CD14-positive monocyte (primary cell): Measurements from ENCODE around the gene ATF7IP2. TPM values are rescaled to one million over a fixed set of nuclear protein-coding genes. Genes with fewer than 3 reads are reported as not detected.

Source experiments
- DNase-seq, 3 donors: peaks; one replicate each; pipeline ENCODE4 v3.0.0-alpha.2; 2011 to 2022
- H2AFZ ChIP-seq: 2 replicates; pipeline ENCODE4 v1.6.0; 2012; ENCODE audit warnings: mild to moderate bottlenecking, low read depth, low read length, inconsistent platforms; ENCODE audit not compliant: insufficient read depth, poor library complexity, severe bottlenecking
- H3K27ac ChIP-seq, 2 donors: 1 replicate in 1 of 2; 2 replicates in 1 of 2; pipeline ENCODE4 v1.5.1; 2012 to 2013; ENCODE audit warnings: low read length in 2 of 2, control low read depth in 1 of 2, inconsistent platforms in 1 of 2, low read depth in 1 of 2, mild to moderate bottlenecking in 1 of 2
- H3K27me3 ChIP-seq, 2 donors: one replicate each; pipeline versions ENCODE4 v1.6.0 to v1.6.1; 2011 to 2013; ENCODE audit warnings: low read length in 2 of 2; ENCODE audit not compliant: control insufficient read depth in 2 of 2, insufficient read depth in 2 of 2
- H3K36me3 ChIP-seq, 2 donors: replicated peaks in 1 of 2; 1 replicate in 1 of 2; 2 replicates in 1 of 2; pipeline versions ENCODE4 v1.5.1 to v1.6.1; 2012 to 2013; ENCODE audit warnings: low read length in 2 of 2, control low read depth in 1 of 2, inconsistent platforms in 1 of 2, mild to moderate bottlenecking in 1 of 2; ENCODE audit not compliant: insufficient read depth in 2 of 2, control insufficient read depth in 1 of 2
- H3K4me1 ChIP-seq, 2 donors: 1 replicate in 1 of 2; 2 replicates in 1 of 2; pipeline versions ENCODE4 v1.5.1 to v1.6.1; 2012 to 2013; ENCODE audit warnings: low read length in 2 of 2, control low read depth in 1 of 2, inconsistent platforms in 1 of 2, mild to moderate bottlenecking in 1 of 2, moderate library complexity in 1 of 2; ENCODE audit not compliant: insufficient read depth in 2 of 2, control insufficient read depth in 1 of 2
- H3K4me2 ChIP-seq: replicated peaks from 2 replicates; pipeline ENCODE3; 2012; ENCODE audit warnings: low read length, moderate library complexity, mild to moderate bottlenecking; ENCODE audit not compliant: poor library complexity, severe bottlenecking; ENCODE audit errors: extremely low read depth
- H3K4me3 ChIP-seq, 3 experiments: fragments of 200-600 bp in 1 of 3; sonication (generic) in 1 of 3; replicated peaks in 1 of 3; 1 replicate in 2 of 3; 2 replicates in 1 of 3; pipeline ENCODE4 v1.5.1; 2011 to 2013; ENCODE audit warnings: low read length in 3 of 3, mild to moderate bottlenecking in 3 of 3, control low read depth in 2 of 3, low read depth in 2 of 3, inconsistent platforms in 1 of 3, moderate library complexity in 1 of 3
- H3K79me2 ChIP-seq: 2 replicates; pipeline ENCODE4 v1.6.0; 2012; ENCODE audit warnings: mild to moderate bottlenecking, control low read depth, inconsistent platforms, low read length, moderate library complexity; ENCODE audit not compliant: insufficient read depth
- H3K9ac ChIP-seq: 2 replicates; pipeline ENCODE4 v1.6.0; 2017; ENCODE audit warnings: low read length, mild to moderate bottlenecking; ENCODE audit not compliant: insufficient read depth, poor library complexity, severe bottlenecking
- H3K9me3 ChIP-seq, 2 donors: replicated peaks in 1 of 2; 1 replicate in 1 of 2; 2 replicates in 1 of 2; pipeline versions ENCODE4 v1.5.1 to v1.6.1; 2012 to 2013; ENCODE audit warnings: low read length in 2 of 2, control low read depth in 1 of 2; ENCODE audit not compliant: control insufficient read depth in 1 of 2, insufficient read depth in 1 of 2
- H4K20me1 ChIP-seq: 2 replicates; pipeline ENCODE4 v1.6.0; 2012; ENCODE audit warnings: mild to moderate bottlenecking, low read length, control low read depth, moderate library complexity; ENCODE audit not compliant: insufficient read depth
- H3K27ac Mint-ChIP-seq, 7 donors: one replicate each; pipeline ENCODE4 v1.8.0; 2020; ENCODE audit warnings: mild to moderate bottlenecking in 7 of 7, mixed read lengths in 7 of 7, moderate library complexity in 6 of 7, inconsistent platforms in 2 of 7
- H3K27me3 Mint-ChIP-seq, 3 donors: one replicate each; pipeline ENCODE4 v1.8.0; 2021 to 2022; ENCODE audit warnings: low read depth in 3 of 3, mild to moderate bottlenecking in 3 of 3, mixed read lengths in 3 of 3, moderate library complexity in 3 of 3, inconsistent platforms in 1 of 3
- H3K36me3 Mint-ChIP-seq, 2 donors: one replicate each; pipeline ENCODE4 v1.8.0; 2020; ENCODE audit warnings: mixed read lengths in 2 of 2, inconsistent platforms in 1 of 2, mild to moderate bottlenecking in 1 of 2
- H3K4me1 Mint-ChIP-seq: one replicate; pipeline ENCODE4 v1.8.0; 2020; ENCODE audit warnings: mild to moderate bottlenecking, mixed read lengths
- H3K4me3 Mint-ChIP-seq, 2 donors: one replicate each; pipeline ENCODE4 v1.8.0; 2020; ENCODE audit warnings: mild to moderate bottlenecking in 2 of 2, mixed read lengths in 2 of 2, moderate library complexity in 1 of 2
- H3K9me3 Mint-ChIP-seq, 7 donors: one replicate each; pipeline ENCODE4 v1.8.0; 2020 to 2022; ENCODE audit warnings: mixed read lengths in 7 of 7, mild to moderate bottlenecking in 6 of 7, moderate library complexity in 6 of 7, inconsistent platforms in 2 of 7
- CTCF ChIP-seq: fragments of 200-600 bp; IDR thresholded peaks from one replicate; pipeline ENCODE4 v1.8.0; 2022; ENCODE audit warnings: antibody characterized with exemption, mild to moderate bottlenecking
- WGBS: methylation state at CpG from one replicate; pipeline ENCODE4 v1.1.5; 2013; ENCODE audit warnings: missing lambda C conversion rate; ENCODE audit not compliant: insufficient coverage; 5-methylcytosine and 5-hydroxymethylcytosine counted together
- intact Hi-C, 2 donors: fragments of 100-400 bp; cut with micrococcal nuclease; formaldehyde crosslinking; loops; one replicate each; pipeline versions ENCODE4 v1.15.0 to v1.15.1; 2023
- polyA plus RNA-seq, 3 donors: library from polyadenylated mRNA; depleted of rRNA in 1 of 3; unstranded in 2 of 3; stranded (reverse) in 1 of 3; fragments of 300-500 nt in 2 of 3; fragments of >200 nt in 1 of 3; fragmentation: Illumina TruSeq in 2 of 3; gene quantifications; 1 replicate in 2 of 3; 2 replicates in 1 of 3; pipeline ENCODE4 v1.2.3, GENCODE V29; 2012 to 2021

Gene ATF7IP2
- polyA plus RNA-seq, 3 donors = 8.7 to 36.4 (median 11.9) TPM

DNA sequence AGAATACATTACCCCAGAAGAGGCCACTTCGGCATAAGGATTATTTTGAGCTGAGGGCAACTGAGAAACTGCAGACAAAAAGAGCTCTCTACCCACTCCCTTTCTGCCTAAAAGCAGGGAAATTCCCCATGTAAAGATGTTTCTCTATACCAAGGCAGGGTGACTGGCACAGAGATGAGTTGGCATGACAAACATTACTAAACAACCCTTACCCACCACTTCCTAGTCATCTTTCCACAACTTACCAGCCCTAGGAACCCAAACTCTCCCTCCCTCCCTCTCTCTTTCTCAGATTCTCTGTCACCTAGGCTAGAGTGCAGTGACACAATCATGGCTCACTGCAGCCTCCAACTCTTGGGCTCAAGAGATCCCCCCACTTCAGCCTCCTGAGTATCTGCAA lies 126.0 kb downstream of the ATF7IP2 start:
- DNase-seq = peak; percentile 4 to 68 (median 15)
- H3K9me3 Mint-ChIP-seq = peaks cover 2 to 10% (median 8%) of the 10 kb centered on the region in 7 donors
- peaks cover 16 to 20% of the 10 kb centered on the region in 2 donors for H3K4me1 ChIP-seq
- TF ChIP-seq CTCF = no peak
- no peak overlapping the region for H3K27ac ChIP-seq
- intact Hi-C loops = no loop called here
- peaks cover 21% of the 10 kb centered on the region for H3K4me1 Mint-ChIP-seq
- H3K4me3 ChIP-seq = no peak overlapping the region
- H3K79me2 ChIP-seq = no peaks in the 10 kb centered on the region
- WGBS = no CpG with 5 or more reads among the region's 1 CpG
- H3K9me3 ChIP-seq = peaks cover 0 to 5% of the 10 kb centered on the region in 2 donors
- H3K27me3 Mint-ChIP-seq = no peaks in the 10 kb centered on the region
- no peaks in the 10 kb centered on the region for H4K20me1 ChIP-seq
- no peak overlapping the region for H3K27ac Mint-ChIP-seq
- H3K36me3 Mint-ChIP-seq = no peaks in the 10 kb centered on the region
- H3K36me3 ChIP-seq = no peaks in the 10 kb centered on the region
- no peak overlapping the region for H3K9ac ChIP-seq
- no peak overlapping the region for H2AFZ ChIP-seq
- H3K4me2 ChIP-seq = no peak overlapping the region
- H3K27me3 ChIP-seq = no peaks in the 10 kb centered on the region
- no peak overlapping the region for H3K4me3 Mint-ChIP-seq

DNA sequence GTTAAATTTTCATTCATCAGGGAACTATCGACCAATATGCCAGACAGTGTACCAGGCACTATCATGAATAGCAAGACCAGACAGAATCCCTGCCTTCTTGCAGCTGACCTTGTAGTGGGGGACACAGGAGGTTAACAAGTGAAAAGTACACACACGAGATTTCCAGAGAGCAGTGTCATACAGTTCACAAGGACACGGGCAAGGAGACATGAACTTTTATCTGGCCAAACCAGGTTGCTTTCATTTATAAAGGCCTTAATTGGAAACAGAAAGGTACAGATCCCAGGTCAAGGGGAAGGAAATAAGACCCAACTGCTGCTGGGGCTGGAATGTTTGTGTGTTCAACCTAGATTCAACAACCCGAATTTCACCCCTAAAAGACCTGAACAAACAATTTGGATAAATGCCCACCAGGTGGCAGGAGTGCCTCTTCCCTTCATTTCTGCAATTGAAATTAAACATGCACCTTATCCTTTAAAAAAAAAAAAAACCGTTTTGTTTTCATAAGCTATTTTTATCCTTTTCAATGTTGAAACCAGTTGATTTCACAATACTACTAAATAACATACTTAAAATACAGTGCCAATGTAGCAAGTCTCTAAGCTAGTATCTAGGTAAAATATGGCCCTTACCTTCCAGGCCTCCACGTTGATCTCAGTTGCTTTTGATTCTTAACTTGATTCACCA lies 128.7 kb downstream of the ATF7IP2 start:
- H3K9ac ChIP-seq = no peak overlapping the region
- Mint-ChIP-seq H3K36me3 (no peaks in the 10 kb centered on the region), H3K4me3 (peak overlapping the region in 1 of 2 donors; percentile 35), H3K9me3 (peaks cover 2 to 14% (median 11%) of the 10 kb centered on the region in 7 donors), H3K4me1 (peaks cover 21% of the 10 kb centered on the region), H3K27ac (peak overlapping the region in 5 of 7 donors; percentile 19 to 88 (median 32)), H3K27me3 (no peaks in the 10 kb centered on the region)
- H3K27me3 ChIP-seq = no peaks in the 10 kb centered on the region
- 49% methylated on average over 5 of the region's 6 CpGs for WGBS
- H3K4me3 ChIP-seq = no peak overlapping the region
- no peaks in the 10 kb centered on the region for H3K79me2 ChIP-seq
- intact Hi-C loops = loop anchor here (2.0 to 5.0 kb wide), 3 partner anchors 222 to 408 kb away; no protein-coding TSS in a partner anchor
- peaks cover 16 to 20% of the 10 kb centered on the region in 2 donors for H3K4me1 ChIP-seq
- peaks cover 0 to 5% of the 10 kb centered on the region in 2 donors for H3K9me3 ChIP-seq
- H3K36me3 ChIP-seq = no peaks in the 10 kb centered on the region
- peak; percentile 83 for TF ChIP-seq CTCF
- no peaks in the 10 kb centered on the region for H4K20me1 ChIP-seq
- no peak overlapping the region for H2AFZ ChIP-seq
- no peak overlapping the region for H3K27ac ChIP-seq
- DNase-seq = peak; percentile 56 to 76 (median 64)
- H3K4me2 ChIP-seq = peak overlapping the region; percentile 34
